Measurements from ENCODE around the gene DDTL. TPM values are rescaled to one million over a fixed set of nuclear protein-coding genes. Genes with fewer than 3 reads are reported as not detected.
"Not testable (repeated sequence)": the region's sequence is repeated elsewhere in the genome, so short reads cannot be mapped to it uniquely, and the experiment has no call there.

The DDTL gene
- total RNA-seq, 1 donor from 2014 or later: not detected

DNA sequence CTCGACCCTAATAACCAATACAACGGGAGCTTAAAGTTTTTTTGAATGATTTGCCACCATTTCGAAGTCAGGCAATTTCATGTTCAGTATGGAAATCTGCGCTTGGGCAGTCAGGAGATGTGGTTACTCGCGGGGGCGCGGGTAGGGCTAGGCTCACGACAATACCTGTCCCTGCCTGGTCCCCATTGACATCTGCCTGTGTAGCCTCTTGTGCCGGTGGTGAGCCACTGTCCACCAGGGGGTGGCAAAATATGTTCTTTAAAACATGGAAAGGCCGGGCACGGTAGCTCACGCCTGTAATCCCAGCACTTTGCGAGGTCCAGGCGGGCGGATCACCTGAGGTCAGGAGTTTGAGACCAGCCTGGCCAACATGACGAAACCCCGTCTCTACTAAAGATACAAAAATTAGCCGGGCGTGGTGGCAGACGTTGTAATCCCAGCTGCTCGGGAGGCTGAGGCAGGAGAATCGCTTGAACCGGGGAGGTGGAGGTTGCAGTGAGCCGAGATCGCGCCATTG lies 8.2 kb downstream of the DDTL start:
- DNase-seq (ENCODE audit: low spot score, unreplicated experiment); H3K9me3 Mint-ChIP-seq (ENCODE audit: low read depth); H3K4me1 Mint-ChIP-seq (ENCODE audit: low read depth); H3K27me3 Mint-ChIP-seq; H3K27ac Mint-ChIP-seq; H3K4me3 Mint-ChIP-seq (ENCODE audit: low read depth): not testable (repeated sequence)
- peaks cover 10% of the 10 kb centered on the region for H3K36me3 Mint-ChIP-seq (ENCODE audit: insufficient read depth)

GRCh38 chr22:23977304-23977703 lies 10.6 kb downstream of the DDTL start:
- not testable (repeated sequence) for H3K27ac Mint-ChIP-seq; H3K4me1 Mint-ChIP-seq (ENCODE audit: low read depth); H3K9me3 Mint-ChIP-seq (ENCODE audit: low read depth); H3K36me3 Mint-ChIP-seq (ENCODE audit: insufficient read depth); H3K4me3 Mint-ChIP-seq (ENCODE audit: low read depth); DNase-seq (ENCODE audit: low spot score, unreplicated experiment); H3K27me3 Mint-ChIP-seq

- H3K4me3 Mint-ChIP-seq (ENCODE audit: low read depth); H3K9me3 Mint-ChIP-seq (ENCODE audit: low read depth); H3K27me3 Mint-ChIP-seq; DNase-seq (ENCODE audit: low spot score, unreplicated experiment); H3K27ac Mint-ChIP-seq; H3K4me1 Mint-ChIP-seq (ENCODE audit: low read depth); H3K36me3 Mint-ChIP-seq (ENCODE audit: insufficient read depth): not testable (repeated sequence)
Observed at GRCh38 chr22:23979557-23980240, 13.0 kb downstream of the DDTL start, which contains the start of gene GSTT2. GSTT2 (plus strand) TSS chr22:23980134.

DNA sequence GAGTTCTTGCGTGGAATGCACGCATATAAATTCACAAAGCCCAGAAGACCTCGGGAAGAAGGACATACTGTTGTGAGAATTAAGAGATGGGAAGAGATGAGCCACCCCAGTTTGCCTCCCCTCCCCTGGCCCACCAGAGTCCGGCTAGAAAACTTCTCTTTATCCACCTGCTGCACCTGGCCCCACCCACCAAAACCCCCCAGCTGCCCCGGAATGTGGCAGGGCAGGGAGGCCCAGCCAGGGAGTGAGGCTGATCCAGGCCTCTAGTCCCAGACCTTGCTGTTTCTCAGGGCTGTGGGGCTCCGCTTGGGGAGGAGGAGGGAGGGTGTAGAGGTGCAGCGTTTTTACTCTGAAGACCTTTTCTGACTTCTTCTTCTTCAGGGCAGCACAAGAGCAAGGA lies 13.9 kb downstream of the DDTL start:
- H3K27me3 Mint-ChIP-seq; H3K4me1 Mint-ChIP-seq (ENCODE audit: low read depth); H3K9me3 Mint-ChIP-seq (ENCODE audit: low read depth); H3K4me3 Mint-ChIP-seq (ENCODE audit: low read depth); H3K36me3 Mint-ChIP-seq (ENCODE audit: insufficient read depth); H3K27ac Mint-ChIP-seq; DNase-seq (ENCODE audit: low spot score, unreplicated experiment): not testable (repeated sequence)

GRCh38 chr22:23984430-23984829 lies 17.7 kb downstream of the DDTL start:
- Mint-ChIP-seq H3K27me3 (no peaks in the 10 kb centered on the region), H3K4me1 (ENCODE audit: low read depth) (no peaks in the 10 kb centered on the region), H3K4me3 (ENCODE audit: low read depth) (no peak overlapping the region), H3K9me3 (ENCODE audit: low read depth) (no peaks in the 10 kb centered on the region), H3K27ac (no peak overlapping the region), H3K36me3 (ENCODE audit: insufficient read depth) (no peaks in the 10 kb centered on the region)
- no peak for TF ChIP-seq CTCF (IDR thresholded peaks at IDR 0.05; ENCODE audit: unreplicated experiment)
- no peak for DNase-seq (ENCODE audit: low spot score, unreplicated experiment)

GRCh38 chr22:23986089-23986488 lies 19.4 kb downstream of the DDTL start:
- H3K9me3 Mint-ChIP-seq (ENCODE audit: low read depth); H3K27me3 Mint-ChIP-seq; H3K27ac Mint-ChIP-seq: not testable (repeated sequence)

GRCh38 chr22:23986538-23987178 lies 20.0 kb downstream of the DDTL start:
- not testable (repeated sequence) for H3K27ac Mint-ChIP-seq; H3K27me3 Mint-ChIP-seq; DNase-seq (ENCODE audit: low spot score, unreplicated experiment); H3K36me3 Mint-ChIP-seq (ENCODE audit: insufficient read depth); H3K4me3 Mint-ChIP-seq (ENCODE audit: low read depth); H3K4me1 Mint-ChIP-seq (ENCODE audit: low read depth); H3K9me3 Mint-ChIP-seq (ENCODE audit: low read depth)

More at GRCh38 chr22:23986089-23986488, 19.4 kb downstream of the DDTL start:
- H3K36me3 Mint-ChIP-seq (ENCODE audit: insufficient read depth); DNase-seq (ENCODE audit: low spot score, unreplicated experiment); H3K4me1 Mint-ChIP-seq (ENCODE audit: low read depth); H3K4me3 Mint-ChIP-seq (ENCODE audit: low read depth): not testable (repeated sequence)

DNA sequence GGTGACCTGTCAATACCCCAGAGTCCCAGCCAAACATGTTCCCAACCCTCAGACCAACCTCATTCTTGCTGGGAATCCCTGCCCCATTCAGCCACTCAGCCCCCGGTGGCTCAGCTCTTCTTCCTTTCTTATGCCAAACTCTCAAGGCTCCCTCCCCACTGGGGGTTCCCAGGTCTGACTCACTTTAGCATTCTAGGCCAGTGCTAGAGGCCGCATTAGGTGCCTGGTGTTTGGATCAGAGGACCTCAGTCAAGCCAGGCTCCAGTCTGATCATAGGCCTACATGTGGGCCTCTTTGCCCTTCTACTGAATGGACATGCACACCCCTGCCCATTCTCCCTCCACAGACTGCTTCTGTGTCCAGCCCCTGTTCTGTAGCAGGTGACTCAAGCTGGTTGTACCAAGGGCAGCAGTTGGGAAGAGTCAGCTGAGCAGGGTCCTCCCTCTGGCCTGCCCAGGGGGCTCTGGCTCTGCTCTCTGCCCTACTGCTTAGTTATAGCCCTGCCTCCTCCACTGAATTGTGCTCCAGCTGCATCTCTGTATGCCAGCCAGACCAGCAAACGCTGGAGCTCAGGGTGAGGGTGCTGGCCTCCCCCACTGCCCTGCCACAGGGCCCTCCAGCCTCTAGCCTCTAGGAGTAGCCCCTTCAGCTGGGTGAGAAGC lies 23.0 kb downstream of the DDTL start:
- not testable (repeated sequence) for H3K9me3 Mint-ChIP-seq (ENCODE audit: low read depth); DNase-seq (ENCODE audit: low spot score, unreplicated experiment); H3K4me3 Mint-ChIP-seq (ENCODE audit: low read depth); H3K36me3 Mint-ChIP-seq (ENCODE audit: insufficient read depth); H3K4me1 Mint-ChIP-seq (ENCODE audit: low read depth); H3K27ac Mint-ChIP-seq; H3K27me3 Mint-ChIP-seq

GRCh38 chr22:23993080-23993479 lies 26.4 kb downstream of the DDTL start:
- H3K27ac Mint-ChIP-seq; H3K36me3 Mint-ChIP-seq (ENCODE audit: insufficient read depth); H3K9me3 Mint-ChIP-seq (ENCODE audit: low read depth); H3K4me1 Mint-ChIP-seq (ENCODE audit: low read depth); H3K27me3 Mint-ChIP-seq; DNase-seq (ENCODE audit: low spot score, unreplicated experiment); H3K4me3 Mint-ChIP-seq (ENCODE audit: low read depth): not testable (repeated sequence)

DNA sequence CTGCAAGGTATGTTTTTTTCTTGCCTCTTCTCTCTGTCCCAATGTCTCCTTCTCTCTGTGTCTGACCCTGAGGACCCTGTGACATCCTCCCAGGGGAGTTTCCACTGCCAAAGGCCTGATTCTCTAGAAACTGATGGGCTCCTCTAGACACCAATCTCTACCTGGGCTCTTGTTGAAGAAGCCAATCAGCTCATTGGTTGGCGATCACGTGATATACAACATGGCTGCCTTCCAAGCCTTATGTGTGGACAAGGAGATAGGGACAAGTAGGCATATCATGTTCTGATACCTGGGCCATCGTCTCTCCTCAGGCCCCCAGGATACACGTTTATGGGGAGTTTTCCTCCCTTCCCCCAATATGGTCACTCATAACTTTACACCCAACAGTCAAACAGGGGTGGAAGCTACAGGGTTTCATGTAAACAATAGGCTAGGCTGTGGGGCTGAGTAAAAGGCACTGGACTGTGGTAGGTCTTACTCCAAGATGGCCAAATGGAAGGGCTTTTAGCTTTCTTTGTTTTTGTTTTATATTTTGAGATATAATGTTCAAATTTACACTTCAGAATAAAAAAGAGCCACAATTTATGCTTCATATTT lies 27.0 kb downstream of the DDTL start:
- not testable (repeated sequence) for H3K4me3 Mint-ChIP-seq (ENCODE audit: low read depth); H3K36me3 Mint-ChIP-seq (ENCODE audit: insufficient read depth); H3K4me1 Mint-ChIP-seq (ENCODE audit: low read depth); H3K27ac Mint-ChIP-seq; H3K9me3 Mint-ChIP-seq (ENCODE audit: low read depth); DNase-seq (ENCODE audit: low spot score, unreplicated experiment); H3K27me3 Mint-ChIP-seq

Data from progenitor cell of endocrine pancreas (in vitro differentiated cells).